WTC11 (cell line): ENCODE results near the gene SHROOM2. TPM values are rescaled to one million over a fixed set of nuclear protein-coding genes. Genes with fewer than 3 reads are reported as not detected.

Experiments used
- ATAC-seq: fragments of 200-7000 bp; cut with Tn5 transposase; 2 replicates; pipeline ENCODE4 v1.10.0; 2021; ENCODE audit warnings: mild to moderate bottlenecking, moderate library complexity
- CTCF ChIA-PET: fragments of 300-600 bp; sonication (Branson Sonifier 250); formaldehyde crosslinking; loops from one replicate; lab custom pipeline; 2021; ENCODE audit warnings: antibody characterized with exemption; lab: Charles Lee
- POLR2A ChIA-PET: fragments of 350-600 bp; sonication (Branson Sonifier 250); formaldehyde crosslinking; loops from one replicate; lab custom pipeline; 2021; ENCODE audit warnings: antibody characterized with exemption; lab: Charles Lee
- DNase-seq: peaks from one replicate; pipeline ENCODE4 v3.0.0; 2021; ENCODE audit warnings: low spot score
- H3K27ac Mint-ChIP-seq: 2 replicates; pipeline ENCODE4 v1.8.0; 2021; ENCODE audit warnings: mixed read lengths
- H3K27me3 Mint-ChIP-seq: 2 replicates; pipeline ENCODE4 v1.8.0; 2021; ENCODE audit warnings: low read depth, mild to moderate bottlenecking, moderate library complexity, mixed read lengths
- H3K36me3 Mint-ChIP-seq: 2 replicates; pipeline ENCODE4 v1.8.0; 2021; ENCODE audit warnings: mixed read lengths
- H3K4me1 Mint-ChIP-seq: 2 replicates; pipeline ENCODE4 v1.8.0; 2022; ENCODE audit warnings: mixed read lengths
- H3K4me3 Mint-ChIP-seq: 2 replicates; pipeline ENCODE4 v1.8.0; 2021; ENCODE audit warnings: mild to moderate bottlenecking, moderate library complexity, mixed read lengths
- H3K9me3 Mint-ChIP-seq: 2 replicates; pipeline ENCODE4 v1.8.0; 2021; ENCODE audit warnings: mixed read lengths
- ATF6 ChIP-seq: sonication (generic); formaldehyde crosslinking; IDR thresholded peaks from 2 replicates; pipeline ENCODE4 v1.8.1; 2023; ENCODE audit warnings: mild to moderate bottlenecking, missing genetic modification reagents
- CBFB ChIP-seq: sonication (generic); formaldehyde crosslinking; IDR thresholded peaks from 2 replicates; pipeline ENCODE4 v1.8.1; 2022; ENCODE audit warnings: mild to moderate bottlenecking, low read depth, missing genetic modification reagents
- CREB1 ChIP-seq: sonication (generic); formaldehyde crosslinking; IDR thresholded peaks from 2 replicates; pipeline ENCODE4 v1.8.0; 2023; ENCODE audit warnings: mild to moderate bottlenecking, missing genetic modification reagents
- E2F4 ChIP-seq: sonication (generic); formaldehyde crosslinking; IDR thresholded peaks from 2 replicates; pipeline ENCODE4 v1.8.1; 2022; ENCODE audit warnings: low read depth, mild to moderate bottlenecking, moderate library complexity, missing genetic modification reagents, borderline replicate concordance
- FOXP4 ChIP-seq: sonication (generic); formaldehyde crosslinking; IDR thresholded peaks from 2 replicates; pipeline ENCODE4 v1.8.0; 2022; ENCODE audit warnings: mild to moderate bottlenecking, missing genetic modification reagents
- HMGXB4 ChIP-seq: sonication (generic); formaldehyde crosslinking; IDR thresholded peaks from 2 replicates; pipeline ENCODE4 v1.8.1; 2023; ENCODE audit warnings: mild to moderate bottlenecking, moderate library complexity, missing genetic modification reagents
- IRF2 ChIP-seq: sonication (generic); formaldehyde crosslinking; IDR thresholded peaks from 2 replicates; pipeline ENCODE4 v1.8.0; 2022; ENCODE audit warnings: low read depth, missing genetic modification reagents, borderline replicate concordance
- NR2C2 ChIP-seq: sonication (generic); formaldehyde crosslinking; IDR thresholded peaks from 2 replicates; pipeline ENCODE4 v1.8.0; 2022; ENCODE audit warnings: mild to moderate bottlenecking, missing genetic modification reagents
- PRDM15 ChIP-seq: sonication (generic); formaldehyde crosslinking; IDR thresholded peaks from 2 replicates; pipeline ENCODE4 v1.8.0; 2022; ENCODE audit warnings: missing genetic modification reagents
- STAT6 ChIP-seq: sonication (generic); formaldehyde crosslinking; conservative IDR thresholded peaks from 2 replicates; pipeline ENCODE4 v1.8.1; 2023; ENCODE audit warnings: mild to moderate bottlenecking, low read depth, missing genetic modification reagents, moderate library complexity
- ZNF232 ChIP-seq: sonication (generic); formaldehyde crosslinking; IDR thresholded peaks from 2 replicates; pipeline ENCODE4 v1.8.0; 2022; ENCODE audit warnings: mild to moderate bottlenecking, missing genetic modification reagents
- ZNF263 ChIP-seq: sonication (generic); formaldehyde crosslinking; IDR thresholded peaks from 2 replicates; pipeline ENCODE4 v1.8.1; 2022; ENCODE audit warnings: low read depth, mild to moderate bottlenecking, moderate library complexity, missing genetic modification reagents
- ZNF396 ChIP-seq: fragments of 250-450 bp; sonication (Bioruptor Pico); IDR thresholded peaks from 2 replicates; pipeline ENCODE4 v1.8.0; 2021; ENCODE audit warnings: mild to moderate bottlenecking, moderate library complexity, borderline replicate concordance
- ZNF425 ChIP-seq: fragments of 250-450 bp; sonication (Bioruptor Pico); conservative IDR thresholded peaks from 2 replicates; pipeline ENCODE4 v1.9.0; 2021; ENCODE audit warnings: mild to moderate bottlenecking
- total RNA-seq: library from RNA; stranded (reverse); gene quantifications from 3 replicates; pipeline ENCODE4 v1.2.3, GENCODE V29; 2021

The SHROOM2 gene
- total RNA-seq, 1 experiment from 2014 or later, result 14.8 TPM

- no peaks in the 10 kb centered on the region; the same call in 1 of the 2 replicates for H3K27me3 Mint-ChIP-seq
- H3K4me3 Mint-ChIP-seq, result no peak overlapping the region
- no peaks in the 10 kb centered on the region for H3K9me3 Mint-ChIP-seq
- DNase-seq (no peak), ATAC-seq (no peak)
- no peak overlapping the region for H3K27ac Mint-ChIP-seq
- POLR2A ChIA-PET, result no interaction called here
- peaks cover 6% of the 10 kb centered on the region for H3K36me3 Mint-ChIP-seq
- no peak for TF ChIP-seq IRF2
- TF ChIP-seq FOXP4 (CRISPR knock-in tag), result no peak
- TF ChIP-seq, all 79 proteins: peak for 0
- CTCF ChIA-PET, result no interaction called here
- peaks cover 21% of the 10 kb centered on the region for H3K4me1 Mint-ChIP-seq
Measured at GRCh38 chrX:9749146-9749692, 37.0 kb upstream of the SHROOM2 start.

- ChIA-PET POLR2A (no interaction called here), CTCF (no interaction called here)
- Mint-ChIP-seq H3K4me3 (no peak overlapping the region), H3K27ac (no peak overlapping the region), H3K27me3 (no peaks in the 10 kb centered on the region), H3K9me3 (no peaks in the 10 kb centered on the region), H3K4me1 (peaks cover 4% of the 10 kb centered on the region), H3K36me3 (peaks cover 5% of the 10 kb centered on the region; the same call in 1 of the 2 replicates)
- DNase-seq (no peak), ATAC-seq (no peak)
- TF ChIP-seq HMGXB4 (no peak), ZNF232 (CRISPR knock-in tag) (no peak), STAT6 (CRISPR knock-in tag) (no peak), ZNF396 (CRISPR knock-in tag) (no peak)
Measured at GRCh38 chrX:9757366-9757765, 28.9 kb upstream of the SHROOM2 start.

- no peak for DNase-seq
- H3K4me3 Mint-ChIP-seq, result no peak overlapping the region
- POLR2A ChIA-PET, result no interaction called here
- CTCF ChIA-PET, result no interaction called here
- peaks cover 4% of the 10 kb centered on the region for H3K4me1 Mint-ChIP-seq
- H3K9me3 Mint-ChIP-seq, result no peaks in the 10 kb centered on the region
- H3K36me3 Mint-ChIP-seq, result peaks cover 5% of the 10 kb centered on the region; the same call in 1 of the 2 replicates
- H3K27ac Mint-ChIP-seq, result no peak overlapping the region
- no peaks in the 10 kb centered on the region for H3K27me3 Mint-ChIP-seq
- ATAC-seq, result no peak
- TF ChIP-seq ZNF396 (CRISPR knock-in tag) (no peak), PRDM15 (CRISPR knock-in tag) (no peak), ZNF425 (no peak), ZNF263 (CRISPR knock-in tag) (no peak), CBFB (CRISPR knock-in tag) (no peak), CREB1 (CRISPR knock-in tag) (no peak), NR2C2 (CRISPR knock-in tag) (no peak), IRF2 (no peak), E2F4 (CRISPR knock-in tag) (no peak), ATF6 (CRISPR knock-in tag) (no peak)
Measured at GRCh38 chrX:9758021-9758638, 28.1 kb upstream of the SHROOM2 start.
